Renal cortical epithelial cell (primary cell): ENCODE results near the gene ZFAND4. TPM values are rescaled to one million over a fixed set of nuclear protein-coding genes. Genes with fewer than 3 reads are reported as not detected.
"Not testable (repeated sequence)": the region's sequence is repeated elsewhere in the genome, so short reads cannot be mapped to it uniquely, and the experiment has no call there.

ENCODE experiments used
- DNase-seq: peaks from one replicate; pipeline ENCODE4 v3.0.0-alpha.2; 2011; ENCODE audit warnings: low read depth
- total RNA-seq: library from RNA; depleted of rRNA; stranded (reverse); fragments of >200 nt; gene quantifications from 2 replicates; pipeline ENCODE4 v1.2.3, GENCODE V29; 2014

The ZFAND4 gene
- 4.7 and 10.3 TPM in 2 replicates for total RNA-seq

DNA sequence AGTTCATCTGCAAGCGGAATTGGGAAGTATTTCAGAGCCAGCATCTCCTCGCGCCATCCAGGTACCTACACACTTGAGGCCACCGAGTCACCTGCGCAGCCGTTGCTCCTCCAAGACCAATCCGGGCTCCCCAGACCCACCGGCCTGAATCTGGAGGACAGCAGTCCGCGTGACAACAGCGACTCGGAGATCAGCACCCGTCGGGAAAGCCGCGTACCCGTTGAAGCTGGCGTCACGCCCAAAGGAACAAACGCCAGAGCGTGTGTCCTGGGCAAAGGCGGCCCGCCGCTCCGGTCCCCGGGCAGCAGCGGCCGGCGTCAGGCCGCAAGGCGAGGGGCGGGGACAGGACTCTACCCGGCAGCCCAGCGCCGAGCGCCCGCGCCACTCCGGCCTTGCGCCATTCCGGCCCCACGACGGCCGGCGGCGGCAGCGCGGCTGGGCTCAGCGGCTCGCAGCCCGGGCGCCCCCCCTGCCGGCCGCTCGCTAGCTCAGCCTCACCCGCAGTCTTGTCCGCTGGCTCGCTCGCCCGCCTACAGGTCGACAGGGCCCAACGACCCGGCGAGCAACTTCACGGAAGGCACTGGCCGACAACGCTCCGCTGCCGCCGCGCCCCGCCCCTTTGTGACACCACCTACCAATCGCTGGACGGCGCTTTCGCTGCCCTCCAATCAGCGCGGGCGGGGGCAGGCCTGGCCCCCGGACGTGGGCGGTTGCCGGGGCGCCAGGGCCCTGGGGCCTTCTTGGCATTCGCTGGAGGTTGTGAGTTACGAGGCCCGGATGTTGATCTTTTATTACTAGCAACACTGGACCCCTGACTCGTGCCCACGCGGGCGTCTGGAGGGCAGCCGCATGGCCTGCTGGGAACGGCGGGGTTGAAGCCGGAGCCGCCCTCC lies at the start of gene ZFAND4:
ZFAND4 (minus strand) TSS at position 592 of the 893 bp plus-strand sequence. CDS start 9,047 bp downstream, outside the sequence.
- DNase-seq, result peak; percentile 90

DNA sequence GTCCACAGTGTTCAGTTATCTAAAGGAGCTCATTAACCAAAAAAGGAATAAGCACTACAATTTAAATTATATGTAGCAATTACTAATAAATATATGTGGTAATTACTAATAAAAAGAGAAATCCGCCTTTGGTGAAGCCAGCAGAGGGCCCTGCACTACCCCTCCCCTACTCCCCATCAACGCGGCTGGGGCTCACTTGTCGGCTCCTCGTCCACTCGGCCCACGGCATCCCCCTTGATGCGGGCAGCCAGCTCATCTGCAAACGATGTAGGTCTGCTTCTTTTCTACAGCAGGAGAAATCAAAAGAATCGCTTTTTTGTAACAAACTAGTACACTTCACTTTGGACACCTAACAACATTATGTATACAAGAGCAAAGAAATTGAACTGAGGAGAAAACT lies 48.9 kb upstream of the ZFAND4 start:
- DNase-seq, result not testable (repeated sequence)

DNA sequence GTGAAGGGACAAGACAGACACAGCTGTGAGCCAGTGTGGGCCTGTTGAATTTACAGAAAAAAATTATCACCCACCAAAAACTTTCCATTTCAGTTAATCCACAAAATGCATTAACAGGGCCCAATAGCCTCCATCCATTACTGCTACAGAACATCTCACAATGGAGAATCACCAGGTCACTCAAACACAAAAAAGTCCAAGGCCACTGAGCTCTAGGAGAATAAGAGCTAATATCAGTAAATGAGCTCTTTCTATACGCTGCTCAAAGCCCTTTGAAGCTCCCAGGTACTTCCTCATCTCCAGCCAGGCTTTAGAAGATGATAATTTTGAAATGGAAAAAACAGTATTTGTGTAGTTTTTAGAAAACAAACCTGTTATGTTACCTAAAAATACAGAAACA lies 45.1 kb upstream of the ZFAND4 start:
- not testable (repeated sequence) for DNase-seq

DNA sequence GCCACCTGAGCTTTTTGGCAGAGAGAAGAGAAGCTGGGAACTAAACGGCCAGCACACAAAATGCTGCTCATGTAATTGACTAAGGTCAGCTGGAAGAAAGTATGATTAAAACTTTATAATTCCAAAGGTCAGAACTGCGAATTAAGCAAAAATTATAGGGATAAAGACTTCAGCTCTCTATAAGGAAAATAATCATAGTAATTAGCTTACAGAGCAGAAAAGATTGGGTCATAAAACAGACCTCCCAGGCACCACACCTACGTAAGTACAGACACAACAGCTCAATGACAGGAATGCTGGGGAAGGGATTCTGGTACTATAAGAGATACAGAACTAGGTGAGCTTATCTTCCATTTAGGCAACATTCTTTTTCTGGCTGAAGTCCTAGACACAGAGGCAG lies 44.5 kb upstream of the ZFAND4 start:
- not testable (repeated sequence) for DNase-seq

DNA sequence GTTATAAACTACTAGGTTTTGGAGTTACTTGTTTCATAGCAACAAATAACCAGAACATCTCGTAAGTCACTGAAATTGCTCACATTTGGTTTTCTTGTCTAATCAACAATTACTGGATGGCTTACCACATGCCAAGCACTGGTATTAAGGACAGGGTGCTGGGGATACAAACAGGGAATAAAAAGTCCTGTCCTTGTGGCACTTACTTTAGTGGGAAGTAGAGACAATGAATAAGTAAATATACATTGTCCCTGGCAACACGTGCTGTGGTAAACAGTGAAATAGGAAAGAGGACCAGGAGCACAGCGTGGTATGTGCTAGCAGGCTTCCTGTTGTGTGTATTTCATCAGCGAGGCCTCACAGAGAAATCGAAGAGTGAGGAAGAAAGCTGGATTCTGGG lies 38.7 kb upstream of the ZFAND4 start:
- not testable (repeated sequence) for DNase-seq

DNA sequence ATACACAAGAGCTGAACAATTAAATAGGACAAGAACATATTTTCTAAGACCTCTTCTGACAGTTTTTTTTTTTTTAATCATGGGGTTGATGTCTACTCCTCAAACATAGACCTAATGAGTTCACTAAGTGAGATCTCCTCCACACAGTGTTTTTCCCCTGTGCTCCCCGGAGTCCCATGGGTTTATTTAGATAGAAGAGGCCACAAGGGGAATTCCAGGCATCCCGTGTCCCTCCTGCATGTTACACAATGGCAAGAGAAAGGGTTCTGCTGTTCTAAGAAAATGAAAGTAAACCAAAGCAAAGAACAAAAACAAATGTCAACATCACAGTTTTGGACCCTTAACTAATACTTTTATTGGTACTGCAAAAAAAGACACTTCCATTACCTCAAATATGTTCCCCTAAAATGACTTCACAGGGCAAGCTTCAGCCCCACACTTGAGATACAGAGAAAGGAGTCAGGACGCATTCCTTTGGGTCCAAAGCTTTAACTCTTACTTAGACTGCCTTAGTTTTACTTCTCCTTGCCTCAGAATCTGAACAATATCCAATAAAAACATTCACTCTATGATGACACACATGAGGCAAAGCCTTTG lies 37.7 kb upstream of the ZFAND4 start:
- DNase-seq, result not testable (repeated sequence)

DNA sequence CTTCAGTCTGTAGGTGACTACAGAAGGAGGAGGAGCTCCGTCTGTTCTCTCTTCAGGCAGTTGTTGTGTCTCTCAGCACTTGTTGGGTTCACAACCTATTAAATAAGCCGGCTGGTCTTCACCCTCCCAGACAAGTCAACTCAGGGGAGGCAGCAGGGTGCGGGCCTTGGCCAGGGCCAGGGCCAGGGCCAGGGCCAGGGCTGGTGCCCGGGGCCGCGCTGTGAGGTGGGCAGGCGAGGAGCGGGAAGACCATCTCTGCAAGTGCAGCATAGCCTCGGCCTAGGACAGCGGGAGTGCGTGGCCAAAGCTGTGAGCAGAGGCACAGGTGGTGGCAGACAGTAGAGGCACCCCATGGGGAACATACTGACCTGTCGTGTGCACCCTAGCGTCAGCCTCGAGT lies 5.9 kb upstream of the ZFAND4 start:
- DNase-seq, result not testable (repeated sequence)

DNA sequence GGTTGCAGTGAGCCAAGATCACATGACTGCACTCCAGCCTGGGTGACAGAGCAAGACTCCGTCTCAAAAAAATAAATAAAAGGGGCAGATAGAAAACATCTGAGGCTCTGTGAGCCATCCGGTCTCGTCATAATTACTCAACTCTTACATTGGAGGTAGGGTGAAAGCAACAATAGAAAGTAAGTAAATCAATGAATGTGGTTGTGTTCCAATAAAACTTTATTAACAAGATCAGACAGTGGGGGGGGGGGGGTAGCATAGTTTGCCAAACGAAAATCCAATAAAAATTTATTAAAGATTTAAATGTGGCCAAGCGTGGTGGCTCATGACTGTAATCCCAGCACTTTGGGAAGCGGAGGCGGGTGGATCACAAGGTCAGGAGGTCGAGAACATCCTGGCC lies 2.8 kb upstream of the ZFAND4 start:
- no peak for DNase-seq

DNA sequence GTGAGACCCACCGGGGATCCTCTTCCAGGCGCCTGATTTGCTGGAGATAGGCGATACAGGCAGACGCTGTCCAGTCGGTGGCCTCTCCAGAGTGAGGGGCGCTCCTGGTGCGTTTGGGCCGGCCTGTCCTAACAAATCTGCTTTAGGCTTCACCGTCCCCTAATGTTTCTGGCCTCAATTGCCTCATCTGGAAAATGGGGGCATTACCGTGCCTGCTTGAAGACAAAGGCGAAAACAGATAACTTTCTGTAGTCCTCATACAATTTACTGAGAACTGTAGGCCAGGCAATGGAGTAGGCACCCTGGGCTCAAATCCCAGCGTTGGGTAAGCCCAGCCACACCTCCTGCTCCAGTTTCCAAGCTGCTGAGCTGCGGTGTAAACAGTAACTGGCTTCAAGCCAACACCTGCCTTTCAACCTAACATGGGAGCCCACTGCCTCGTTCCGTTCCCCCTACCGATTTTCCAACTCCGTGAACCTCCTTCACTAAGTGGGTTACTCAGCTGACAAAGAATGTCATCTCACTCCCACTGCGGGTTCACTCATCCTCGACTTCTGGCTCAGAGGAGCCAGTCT lies 589 bp upstream of the ZFAND4 start:
- DNase-seq, result peak; percentile 43

DNA sequence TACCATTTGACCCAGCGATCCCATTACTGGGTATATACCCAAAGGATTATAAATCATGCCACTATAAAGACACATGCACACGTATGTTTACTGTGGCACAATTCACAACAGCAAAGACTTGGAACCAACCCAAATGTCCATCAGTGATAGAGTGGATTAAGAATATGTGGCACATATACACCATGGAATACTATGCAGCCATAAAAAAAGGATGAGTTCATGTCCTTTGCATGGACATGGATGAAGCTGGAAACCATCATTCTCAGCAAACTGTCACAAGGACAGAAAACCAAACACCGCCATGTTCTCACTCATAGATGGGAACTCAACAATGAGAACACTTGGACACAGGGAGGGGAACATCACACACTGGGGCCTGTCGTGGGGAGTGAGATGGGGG lies 1.3 kb downstream of the ZFAND4 start:
- DNase-seq, result not testable (repeated sequence)

DNA sequence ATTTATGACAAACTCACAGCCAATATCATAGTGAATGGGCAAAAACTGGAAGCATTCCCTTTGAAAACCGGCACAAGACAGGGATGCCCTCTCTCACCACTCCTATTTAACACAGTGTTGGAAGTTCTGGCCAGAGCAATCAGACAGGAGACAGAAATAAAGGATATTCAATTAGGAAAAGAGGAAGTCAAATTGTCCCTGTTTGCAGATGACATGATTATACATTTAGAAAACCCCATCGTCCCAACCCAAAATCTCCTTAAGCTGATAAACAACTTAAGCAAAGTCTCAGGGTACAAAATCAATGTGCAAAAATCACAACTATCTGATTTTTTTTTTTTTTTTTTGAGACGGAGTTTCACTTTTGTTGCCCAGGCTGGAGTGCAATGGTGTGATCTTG lies 2.7 kb downstream of the ZFAND4 start:
- DNase-seq, result not testable (repeated sequence)

DNA sequence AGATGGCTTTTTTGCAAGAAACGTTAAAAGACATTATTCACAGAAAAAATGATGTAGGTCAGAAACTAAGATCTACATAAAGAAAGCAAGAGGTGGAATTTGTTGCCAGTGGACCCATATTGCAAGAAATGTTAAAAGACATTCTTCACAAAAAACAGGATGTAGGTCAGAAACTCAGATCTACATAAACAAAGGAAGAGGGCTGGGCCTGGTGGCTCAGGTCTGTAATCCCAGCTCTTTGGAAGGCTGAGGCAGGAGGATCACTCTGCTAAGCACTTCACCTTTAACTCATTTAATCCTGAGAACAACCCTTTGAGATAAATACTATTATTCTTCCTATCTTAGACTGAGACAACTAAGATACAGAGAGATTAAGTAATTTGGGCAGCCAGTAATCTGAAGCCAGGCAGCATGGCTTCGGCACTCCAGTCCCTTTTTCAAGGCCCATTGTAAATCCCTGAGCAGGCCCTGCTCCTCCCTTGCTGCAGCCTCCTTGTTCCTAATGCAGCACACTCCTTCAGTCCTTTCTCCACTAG lies 11.6 kb downstream of the ZFAND4 start:
- no peak for DNase-seq

DNA sequence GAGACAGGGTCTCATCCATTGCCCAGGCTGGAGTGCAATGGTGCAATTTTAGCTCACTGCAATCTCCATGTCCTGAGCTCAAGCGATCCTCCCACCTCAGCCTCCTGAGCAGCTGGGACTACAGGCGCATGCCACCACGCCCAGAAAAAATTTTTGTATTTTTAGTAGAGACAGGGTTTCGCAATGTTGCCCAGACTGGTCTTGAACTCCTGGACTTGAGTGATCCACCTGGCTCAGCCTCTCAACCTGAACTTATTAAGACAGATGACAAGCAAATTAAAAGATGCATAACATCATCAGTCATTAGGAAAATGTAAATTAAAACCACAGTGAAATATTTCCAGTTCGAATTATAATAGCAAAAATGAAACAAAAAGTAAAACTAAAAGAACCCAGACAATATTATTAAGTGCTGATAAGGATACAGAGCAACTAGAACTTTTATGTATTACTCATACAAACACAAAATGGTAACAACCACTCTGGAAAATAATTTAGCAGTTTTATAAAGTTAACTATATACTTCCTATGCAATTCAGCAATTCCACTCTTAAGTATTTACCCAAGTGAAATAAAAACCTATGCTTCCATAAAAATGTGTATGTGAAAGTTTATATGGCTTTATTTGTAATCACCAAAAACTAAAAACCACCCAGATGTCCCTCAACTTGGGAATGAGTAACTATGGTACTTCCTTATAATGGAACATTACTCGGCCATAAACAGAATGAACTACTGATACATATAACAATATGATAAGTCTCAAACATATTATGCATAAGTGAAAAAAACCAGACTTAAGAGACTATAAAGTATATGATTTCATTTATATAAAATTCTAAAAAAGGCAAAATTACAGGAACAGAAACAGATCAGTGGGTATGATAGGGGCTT lies 15.3 kb downstream of the ZFAND4 start:
- no peak for DNase-seq

DNA sequence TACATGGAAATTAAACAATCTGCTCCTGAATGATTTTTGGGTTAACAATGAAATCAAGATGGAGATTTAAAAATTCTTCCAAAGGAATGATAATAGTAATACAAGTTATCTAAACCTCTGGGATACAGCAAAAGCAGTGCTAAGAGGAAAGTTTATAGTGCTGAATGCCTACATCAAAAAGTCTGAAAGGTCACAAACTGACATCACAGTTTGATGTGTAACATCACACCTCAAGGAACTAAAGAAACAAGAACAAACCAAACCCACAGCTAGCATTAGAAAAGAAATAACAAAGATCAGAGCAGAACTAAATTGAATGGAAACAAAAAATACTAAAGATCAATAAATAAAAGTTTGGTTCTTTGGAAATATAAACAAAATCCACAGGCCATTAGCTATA lies 17.4 kb downstream of the ZFAND4 start:
- DNase-seq, result no peak

DNA sequence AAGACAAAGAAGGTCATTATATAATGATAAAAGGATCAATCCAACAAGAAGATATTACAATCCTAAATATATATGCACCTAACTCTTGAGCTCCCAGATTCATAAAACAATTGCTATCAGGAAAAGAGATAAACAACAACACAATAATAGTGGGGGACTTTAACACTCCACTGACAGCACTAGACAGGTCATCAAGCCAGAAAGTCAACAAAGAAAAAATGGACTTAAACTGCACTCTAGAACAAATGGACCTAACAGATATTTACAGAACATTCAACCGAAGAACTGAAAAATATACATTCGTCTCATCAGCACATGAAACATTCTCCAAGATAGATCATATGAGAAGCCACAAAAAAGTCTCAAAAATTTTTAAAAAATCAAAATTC lies 17.8 kb downstream of the ZFAND4 start:
- not testable (repeated sequence) for DNase-seq

DNA sequence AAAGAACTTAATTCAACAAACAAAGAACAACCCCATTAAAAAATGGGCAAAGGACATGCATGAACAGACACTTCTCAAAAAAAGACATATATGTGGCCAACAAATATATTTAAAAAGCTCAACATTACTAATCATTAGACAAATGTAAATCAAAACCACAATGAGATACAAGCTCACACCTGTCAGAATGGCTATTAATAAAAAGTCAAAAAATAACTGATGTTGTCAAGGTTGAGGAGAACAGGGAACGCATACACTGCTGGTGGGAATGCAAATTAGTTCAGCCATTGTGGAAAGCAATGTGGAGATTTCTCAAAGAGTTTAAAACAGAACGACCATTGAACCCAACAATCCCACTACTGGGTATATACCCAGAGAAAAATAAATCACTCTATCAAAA lies 19.1 kb downstream of the ZFAND4 start:
- DNase-seq, result no peak

DNA sequence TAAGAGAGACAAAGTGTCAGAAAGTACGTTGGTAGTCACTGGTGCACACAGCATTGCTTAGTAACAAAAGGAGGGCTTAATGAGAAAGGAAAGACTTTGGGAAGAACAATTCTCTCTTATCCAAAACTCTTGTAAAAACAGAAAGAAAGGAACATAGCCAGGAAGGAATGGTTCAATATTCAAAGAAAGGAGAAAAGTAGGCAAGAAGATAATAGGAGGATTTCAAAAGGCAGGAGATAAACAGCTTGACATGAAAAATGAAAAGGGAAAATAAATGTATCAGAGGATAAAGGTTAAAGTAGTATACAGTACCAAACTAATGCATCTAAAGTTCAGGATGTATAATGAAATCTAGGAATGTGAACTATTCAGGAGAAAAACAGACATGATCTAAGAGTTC lies 20.1 kb downstream of the ZFAND4 start:
- DNase-seq, result no peak

DNA sequence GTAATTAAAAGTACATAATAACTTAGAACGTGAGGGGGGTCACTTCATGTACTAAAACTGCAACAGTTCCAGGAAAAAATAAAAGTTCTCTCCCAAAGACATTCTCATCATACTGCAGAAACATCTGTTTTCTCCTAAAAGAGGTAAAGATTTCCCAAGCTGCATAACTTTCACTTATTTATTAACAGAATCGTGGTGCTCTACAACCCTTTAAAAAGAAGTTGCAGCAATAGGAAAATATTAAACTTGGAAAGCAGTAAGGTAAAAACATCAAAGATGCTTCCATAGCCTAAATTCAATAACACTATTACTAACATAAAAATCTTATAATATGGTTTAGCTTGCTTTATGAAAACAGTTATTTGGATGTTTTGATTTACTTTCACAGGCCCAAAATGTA lies 23.3 kb downstream of the ZFAND4 start:
- DNase-seq, result peak; percentile 38

DNA sequence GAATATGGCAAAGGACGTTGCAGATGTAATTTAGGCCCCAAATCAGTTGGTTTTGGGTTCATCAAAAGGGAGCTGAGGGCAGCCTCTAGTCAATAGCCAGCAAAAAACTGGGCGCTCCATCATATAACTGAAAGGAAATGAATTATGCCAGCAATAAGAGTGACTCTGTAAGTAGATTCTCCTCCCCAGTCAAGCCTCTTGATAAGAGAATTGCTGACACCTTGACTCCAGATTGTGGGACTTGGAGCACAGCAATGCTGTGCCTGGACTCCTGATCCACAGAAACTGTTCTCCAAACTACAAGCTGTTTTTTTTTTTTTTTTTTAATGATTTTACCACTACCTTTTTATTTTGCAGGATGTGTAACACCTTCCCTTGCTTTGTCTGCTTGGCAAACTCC lies 25.5 kb downstream of the ZFAND4 start:
- no peak for DNase-seq

DNA sequence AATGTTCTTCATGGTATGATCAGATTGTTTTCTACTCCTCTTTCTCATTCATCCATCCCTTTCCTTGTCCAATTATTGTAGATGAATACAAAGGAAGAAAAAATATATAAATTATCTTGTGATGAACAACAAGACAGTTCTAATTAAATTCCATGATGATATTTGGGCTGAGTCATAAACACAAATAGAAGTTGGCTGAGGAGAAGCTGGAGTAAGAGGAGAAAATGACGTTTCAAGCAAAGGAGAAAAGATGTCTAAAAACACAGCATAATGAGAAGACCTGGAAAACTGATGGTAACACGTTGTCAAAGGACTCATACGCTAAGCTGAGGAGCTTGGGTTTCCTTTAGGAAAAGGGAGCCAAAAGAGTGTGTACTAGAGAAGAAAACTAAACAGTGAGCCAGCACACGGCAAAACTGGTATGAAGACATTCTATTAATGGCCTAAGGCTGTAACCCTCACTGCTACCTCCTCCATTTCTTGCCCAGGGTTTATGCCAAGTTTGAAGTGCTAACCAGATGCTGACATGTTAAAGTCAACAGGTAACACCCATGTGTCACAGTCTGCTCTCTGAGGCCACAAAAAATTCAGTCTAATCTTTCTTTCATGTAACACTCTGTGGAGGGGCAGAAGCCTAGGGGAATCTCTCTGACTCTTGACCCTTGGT lies 26.1 kb downstream of the ZFAND4 start:
- DNase-seq, result no peak

DNA sequence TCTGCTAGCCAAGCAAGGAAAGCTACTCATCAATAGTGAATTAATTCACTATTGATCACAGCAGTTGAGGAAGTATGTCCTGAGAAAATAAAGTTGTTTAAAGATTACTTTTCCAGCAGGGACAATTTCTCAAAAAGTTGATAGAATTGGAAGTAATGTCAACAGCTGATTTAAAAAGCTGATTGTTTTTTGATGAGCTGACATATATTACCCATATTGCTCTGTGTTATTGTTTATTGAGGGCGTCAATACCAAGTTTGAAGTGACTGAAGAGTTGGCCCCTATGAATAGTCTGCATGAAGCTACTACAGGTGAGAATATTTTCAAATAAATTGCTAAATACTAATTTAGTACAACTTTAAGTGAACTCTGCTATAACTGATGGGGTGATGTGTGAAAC lies 28.0 kb downstream of the ZFAND4 start:
- no peak for DNase-seq
